ENCODE data around the gene FOXK1.

The FOXK1 gene

GRCh38 chr7:4700577-4701235 is 18.6 kb downstream of the FOXK1 start:
- no peak for DNase-seq

DNA sequence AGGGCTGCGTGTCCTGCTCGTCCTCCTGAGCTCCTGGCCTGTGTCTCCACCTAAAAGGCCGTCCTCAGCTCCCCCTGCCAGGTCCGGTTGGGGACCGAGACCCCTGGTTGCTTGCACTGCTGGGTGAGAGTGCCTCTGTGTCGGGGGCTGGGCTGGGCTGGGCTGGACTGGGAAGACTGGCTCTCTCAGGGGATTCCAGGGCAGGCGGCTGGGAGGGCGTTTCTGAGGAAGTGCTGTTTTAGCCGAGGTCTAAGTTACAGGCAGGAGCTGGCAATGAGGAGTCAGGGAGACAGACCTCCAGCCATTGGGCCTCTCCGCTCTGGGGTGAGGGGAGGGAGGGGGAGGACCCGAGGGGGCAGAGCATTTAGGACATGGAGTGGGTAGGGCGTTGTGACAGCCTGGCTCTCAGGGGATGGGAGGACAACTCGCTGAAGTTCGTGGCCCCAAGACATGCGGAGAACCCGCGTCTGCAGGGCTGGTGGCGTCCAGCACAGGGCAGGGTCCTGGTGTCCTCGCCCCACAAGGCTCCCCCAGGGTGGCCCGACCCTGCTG is 20.9 kb downstream of the FOXK1 start:
- DNase-seq = no peak

DNA sequence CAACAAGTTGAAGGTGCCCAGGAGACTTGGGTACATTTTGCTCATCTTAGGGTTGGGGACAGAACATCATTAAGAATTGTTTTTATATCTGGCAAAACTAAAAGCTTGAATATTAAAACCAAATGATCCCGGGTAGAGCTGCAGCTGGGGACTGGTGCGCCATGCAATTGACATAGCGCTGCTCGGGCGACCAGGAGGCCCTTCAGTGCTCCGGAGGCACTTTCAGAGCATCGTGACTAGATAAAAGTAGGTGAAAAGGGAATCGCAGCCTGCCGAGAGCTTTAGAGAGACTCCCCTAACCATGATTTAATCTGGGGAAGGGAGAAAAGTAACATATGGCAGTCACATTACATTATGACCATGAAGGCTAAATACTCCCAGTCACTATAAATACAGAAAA is 21.4 kb downstream of the FOXK1 start:
- DNase-seq = no peak

DNA sequence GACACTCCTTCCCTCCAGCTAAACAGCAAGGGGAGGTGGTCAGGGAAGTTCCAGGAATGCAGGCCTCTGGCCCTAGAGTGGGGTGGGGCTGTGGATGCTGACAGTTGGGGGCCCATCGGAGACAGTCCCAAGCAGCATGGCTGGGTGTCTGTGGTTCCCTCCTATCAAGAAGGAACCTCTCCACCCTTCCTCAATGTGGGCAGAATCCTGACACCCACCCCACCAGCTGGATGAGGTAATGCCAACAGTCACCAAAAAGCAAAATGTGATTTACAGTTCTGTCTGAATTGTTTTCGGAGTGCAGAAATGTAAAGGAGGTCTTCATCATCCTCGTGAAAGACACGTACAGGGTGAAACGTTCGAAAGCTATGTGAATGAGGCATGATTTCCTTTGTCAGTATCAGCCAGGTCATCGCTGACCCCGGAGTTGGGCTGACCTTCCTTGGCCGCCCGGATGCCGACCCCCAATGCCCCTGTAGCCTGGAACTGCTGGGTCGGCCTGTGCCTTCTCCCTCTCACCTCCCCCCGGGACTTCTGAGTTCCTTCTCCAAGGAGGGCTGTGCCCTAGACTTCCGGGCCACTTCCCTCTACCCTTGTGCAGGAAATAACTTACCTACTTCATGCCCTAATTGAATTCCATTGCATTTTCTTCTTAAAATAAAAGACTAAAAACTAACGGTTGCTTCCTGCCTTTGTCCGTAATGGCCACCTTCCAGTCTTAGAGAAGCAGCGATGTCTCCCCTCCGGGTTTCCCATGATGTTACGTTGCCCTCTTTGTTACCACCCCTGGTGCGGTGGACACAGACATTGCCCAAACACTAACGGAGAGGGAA is 24.5 kb downstream of the FOXK1 start:
- DNase-seq = no peak

GRCh38 chr7:4707217-4707741 is 25.2 kb downstream of the FOXK1 start:
- no peak for DNase-seq

DNA sequence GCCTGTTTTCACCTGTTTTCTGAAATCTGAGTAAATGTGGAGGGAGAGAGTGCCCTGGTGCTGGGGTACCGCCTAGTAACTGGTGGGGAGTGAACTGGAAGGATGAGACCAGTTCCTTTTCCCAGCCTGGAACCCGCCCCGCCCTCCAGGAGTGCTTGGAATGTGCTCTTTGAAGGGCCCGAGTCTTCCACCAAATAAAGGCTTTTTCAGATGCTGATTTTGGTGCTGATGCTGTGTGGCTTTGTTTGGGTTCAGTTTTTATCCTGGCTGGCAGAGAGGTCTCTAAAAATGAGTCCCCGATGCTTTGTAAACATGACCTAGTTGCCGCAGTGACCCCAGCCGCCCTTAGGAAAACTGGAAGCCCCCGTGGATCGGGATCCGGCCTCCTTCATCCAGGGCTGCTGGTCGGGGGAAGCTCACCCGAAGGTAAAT is 25.9 kb downstream of the FOXK1 start:
- no peak for DNase-seq

DNA sequence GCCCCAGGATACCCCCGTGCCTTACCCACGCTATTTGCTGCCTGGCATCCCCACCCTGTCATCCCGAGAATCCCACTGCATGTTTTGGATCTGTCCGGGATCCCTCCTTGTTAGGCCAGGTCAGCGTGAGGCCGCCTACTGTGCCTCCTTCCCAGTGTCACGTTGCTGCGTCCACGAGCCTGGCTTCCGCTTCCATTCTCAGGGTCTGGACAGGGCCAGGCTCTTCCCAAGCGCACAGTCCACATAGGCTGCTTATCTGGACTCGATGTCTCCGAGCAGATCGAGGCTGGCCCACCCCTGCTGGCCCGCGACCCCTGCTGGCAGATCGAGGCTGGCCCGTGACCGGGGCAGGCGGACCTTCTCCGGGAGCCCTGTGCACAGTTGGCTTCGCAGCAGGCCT is 27.1 kb downstream of the FOXK1 start:
- no peak for DNase-seq

DNA sequence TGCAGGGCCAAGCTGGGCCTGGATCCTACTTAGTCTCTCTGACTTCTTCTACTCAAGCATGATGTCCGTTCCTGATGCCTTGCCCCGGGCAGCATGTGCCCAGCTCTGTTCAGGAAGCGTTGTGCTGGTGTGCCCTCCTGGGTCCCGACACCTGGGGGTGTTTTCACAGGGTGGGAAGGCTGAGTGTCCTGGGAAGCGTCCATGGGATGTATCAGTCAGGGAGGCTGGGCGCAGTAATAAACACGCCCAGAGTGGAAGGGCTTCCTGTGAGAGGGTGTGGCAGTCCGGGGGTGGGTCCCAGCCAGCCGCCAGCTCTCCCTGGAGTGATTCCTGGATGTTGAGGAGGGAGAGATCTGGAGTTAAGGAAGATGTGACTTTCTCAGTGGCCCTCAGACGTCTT is 29.0 kb downstream of the FOXK1 start:
- no peak for DNase-seq

- DNase-seq = no peak
Measured at GRCh38 chr7:4711634-4712033, 29.5 kb downstream of the FOXK1 start.

DNA sequence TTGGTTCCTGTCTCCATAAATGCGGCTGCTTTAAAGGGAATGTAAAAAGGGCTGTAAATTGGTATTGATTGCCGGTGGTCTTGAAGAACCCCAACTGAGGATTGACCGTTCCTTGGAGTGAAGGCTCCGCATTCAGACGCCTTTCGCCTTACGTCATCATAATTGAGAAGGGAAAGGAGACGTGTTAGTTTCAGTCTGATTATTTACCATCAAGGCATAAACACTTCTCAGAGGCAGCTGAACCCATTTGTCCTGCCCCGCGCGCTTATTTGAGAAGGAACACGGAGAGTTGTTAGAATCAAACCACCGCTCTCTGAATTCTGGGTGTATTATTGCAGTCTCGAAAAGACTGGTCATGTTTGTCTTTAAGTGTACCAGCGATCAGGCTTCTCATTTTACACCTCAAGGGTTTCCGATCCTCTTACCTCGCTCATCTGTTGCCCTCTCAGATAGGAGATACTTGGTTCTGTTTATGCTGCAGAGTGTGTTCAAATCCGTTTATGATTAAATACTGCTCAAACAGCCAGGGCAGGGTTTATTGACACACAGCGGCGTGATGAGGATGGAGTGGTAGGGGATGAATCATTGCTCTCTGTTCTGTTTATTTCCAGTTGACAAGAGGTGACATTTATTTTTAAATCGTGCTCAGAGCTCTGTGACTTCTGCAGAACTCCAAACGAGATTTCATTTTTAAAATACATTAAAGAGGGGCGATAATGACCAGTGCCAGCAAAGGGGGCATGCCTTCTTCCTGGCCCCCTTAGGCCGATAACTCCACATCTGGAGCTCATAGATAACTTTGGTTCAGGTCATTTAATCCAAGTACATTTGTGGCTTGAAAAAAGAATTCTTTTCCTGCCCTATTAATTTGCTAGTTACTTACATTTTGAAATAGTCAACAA is 30.4 kb downstream of the FOXK1 start:
- peak; percentile 45 for DNase-seq

GRCh38 chr7:4713183-4713784 is 31.2 kb downstream of the FOXK1 start:
- DNase-seq = peak; percentile 32

GRCh38 chr7:4714161-4714700 is 32.1 kb downstream of the FOXK1 start:
- DNase-seq = no peak

DNA sequence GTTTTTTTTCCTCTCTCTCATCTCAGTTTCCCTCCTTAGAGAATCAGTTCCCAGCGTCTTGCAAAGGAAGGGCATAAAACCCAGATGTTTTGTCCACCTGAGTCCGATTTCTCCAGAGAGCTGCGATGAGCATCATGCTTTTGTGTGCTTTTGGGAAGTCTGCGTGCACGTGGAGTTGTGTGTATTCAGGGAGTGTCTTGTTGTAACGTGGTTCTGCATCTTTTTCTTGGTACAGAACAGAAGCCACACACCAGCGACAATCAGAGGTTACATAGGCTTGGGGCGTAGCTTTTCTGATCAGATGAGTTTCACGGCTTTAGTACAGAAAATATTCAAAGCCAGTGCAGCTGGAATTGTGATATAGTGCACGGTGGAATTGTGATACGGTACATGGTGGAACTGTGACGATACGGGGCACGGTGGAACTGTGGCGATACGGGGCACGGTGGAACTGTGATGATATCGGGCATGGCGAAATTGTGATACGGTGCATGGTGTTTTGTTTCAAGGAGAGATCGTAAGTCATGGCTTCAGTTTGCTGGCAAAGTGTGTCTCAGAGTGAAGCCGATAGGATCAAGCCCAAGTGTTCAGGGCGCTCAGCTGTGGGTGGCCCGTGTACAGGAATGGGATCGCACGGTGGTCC is 32.8 kb downstream of the FOXK1 start:
- DNase-seq = no peak

GRCh38 chr7:4715410-4715776 is 33.3 kb downstream of the FOXK1 start:
- DNase-seq = peak; percentile 58

GRCh38 chr7:4716946-4717795 is 35.1 kb downstream of the FOXK1 start:
- no peak for DNase-seq

GRCh38 chr7:4718075-4718474 is 36.0 kb downstream of the FOXK1 start:
- DNase-seq = no peak

- no peak for DNase-seq
Measured at GRCh38 chr7:4720225-4720624, 38.1 kb downstream of the FOXK1 start.

- DNase-seq = no peak
Measured at GRCh38 chr7:4722308-4722707, 40.2 kb downstream of the FOXK1 start.

GRCh38 chr7:4722960-4723630 is 41.0 kb downstream of the FOXK1 start:
- DNase-seq = no peak

DNA sequence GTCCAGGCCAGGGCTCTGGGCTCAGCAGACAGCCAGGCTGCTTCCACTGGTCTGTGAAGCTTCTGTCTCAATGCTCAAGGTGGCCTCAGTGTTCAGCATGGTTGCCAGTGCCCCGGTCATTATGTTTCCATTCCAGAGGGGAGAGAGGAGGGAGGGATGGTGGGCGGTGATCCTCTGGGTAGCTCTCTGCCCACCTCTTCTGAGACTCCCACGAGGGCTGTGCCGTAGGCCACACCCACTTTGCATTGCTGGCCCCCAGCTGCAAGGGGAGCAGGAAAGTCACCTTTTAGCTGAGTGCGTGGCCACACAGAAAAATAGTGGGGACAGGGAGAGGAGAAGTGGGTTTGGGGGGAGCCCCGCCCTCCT is 42.5 kb downstream of the FOXK1 start:
- DNase-seq = no peak
